Uterus (tissue), 2 donors: ENCODE data around the gene LIME1.
"Not testable (repeated sequence)": the region's sequence is repeated elsewhere in the genome, so short reads cannot be mapped to it uniquely, and the experiment has no call there.

Source experiments
- POLR2A ChIP-seq, 2 donors: fragments of 450-650 bp; IDR thresholded peaks; one replicate each; pipeline ENCODE4 v1.6.1; 2016; ENCODE audit warnings: antibody characterized with exemption in 2 of 2, mild to moderate bottlenecking in 1 of 2, moderate library complexity in 1 of 2
- TF ChIP-seq, protein P1 (sequence below), 4 experiments: fragments of 200-600 bp in 2 of 4; fragments of 450-650 bp in 2 of 4; sonication (generic) in 2 of 4; IDR thresholded peaks; one replicate each; pipeline ENCODE4 v1.5.1; 2016 to 2019; ENCODE audit warnings: antibody characterized with exemption in 4 of 4, mild to moderate bottlenecking in 2 of 4, moderate library complexity in 1 of 4

GRCh38 chr20:63776875-63777274 lies 40.4 kb downstream of the LIME1 start:
- TF ChIP-seq, protein P1, sequence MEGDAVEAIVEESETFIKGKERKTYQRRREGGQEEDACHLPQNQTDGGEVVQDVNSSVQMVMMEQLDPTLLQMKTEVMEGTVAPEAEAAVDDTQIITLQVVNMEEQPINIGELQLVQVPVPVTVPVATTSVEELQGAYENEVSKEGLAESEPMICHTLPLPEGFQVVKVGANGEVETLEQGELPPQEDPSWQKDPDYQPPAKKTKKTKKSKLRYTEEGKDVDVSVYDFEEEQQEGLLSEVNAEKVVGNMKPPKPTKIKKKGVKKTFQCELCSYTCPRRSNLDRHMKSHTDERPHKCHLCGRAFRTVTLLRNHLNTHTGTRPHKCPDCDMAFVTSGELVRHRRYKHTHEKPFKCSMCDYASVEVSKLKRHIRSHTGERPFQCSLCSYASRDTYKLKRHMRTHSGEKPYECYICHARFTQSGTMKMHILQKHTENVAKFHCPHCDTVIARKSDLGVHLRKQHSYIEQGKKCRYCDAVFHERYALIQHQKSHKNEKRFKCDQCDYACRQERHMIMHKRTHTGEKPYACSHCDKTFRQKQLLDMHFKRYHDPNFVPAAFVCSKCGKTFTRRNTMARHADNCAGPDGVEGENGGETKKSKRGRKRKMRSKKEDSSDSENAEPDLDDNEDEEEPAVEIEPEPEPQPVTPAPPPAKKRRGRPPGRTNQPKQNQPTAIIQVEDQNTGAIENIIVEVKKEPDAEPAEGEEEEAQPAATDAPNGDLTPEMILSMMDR (IDR thresholded peaks at IDR 0.05) = not testable (repeated sequence)
- TF ChIP-seq POLR2A (IDR thresholded peaks at IDR 0.05) = not testable (repeated sequence)
